Measurements from ENCODE around the gene ELN.

Gene ELN

DNA sequence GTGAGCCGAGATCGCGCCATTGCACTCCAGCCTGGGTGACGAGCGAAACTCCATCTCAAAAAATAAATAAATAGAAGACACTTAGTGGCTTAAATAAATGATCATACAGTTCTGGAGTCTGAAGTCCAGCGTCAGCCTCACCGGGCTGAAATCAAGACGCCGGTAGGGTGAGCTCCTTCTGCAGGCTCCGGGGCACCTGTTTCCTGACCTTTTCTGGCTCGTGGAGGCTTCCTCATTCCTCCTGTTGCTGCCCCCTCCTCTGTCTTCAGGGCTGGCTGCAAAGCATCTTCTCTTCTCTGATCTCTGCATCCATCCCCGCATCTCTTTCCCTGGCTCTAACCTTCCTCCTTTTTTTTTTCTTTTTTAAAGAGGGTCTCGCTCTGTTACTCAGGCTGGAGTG is 88.4 kb downstream of the ELN start:
- H3K36me3 ChIP-seq (replicated peaks) = peaks cover 52% of the 10 kb centered on the region

More for the DNA sequence above, 88.4 kb downstream of the ELN start:
- Histone ChIP-seq H3K4me3 (ENCODE audit: low read depth, low read length) (no peak overlapping the region), H3K27me3 (replicated peaks) (no peaks in the 10 kb centered on the region), H3K27ac (no peak overlapping the region)
- TF ChIP-seq, protein P1, sequence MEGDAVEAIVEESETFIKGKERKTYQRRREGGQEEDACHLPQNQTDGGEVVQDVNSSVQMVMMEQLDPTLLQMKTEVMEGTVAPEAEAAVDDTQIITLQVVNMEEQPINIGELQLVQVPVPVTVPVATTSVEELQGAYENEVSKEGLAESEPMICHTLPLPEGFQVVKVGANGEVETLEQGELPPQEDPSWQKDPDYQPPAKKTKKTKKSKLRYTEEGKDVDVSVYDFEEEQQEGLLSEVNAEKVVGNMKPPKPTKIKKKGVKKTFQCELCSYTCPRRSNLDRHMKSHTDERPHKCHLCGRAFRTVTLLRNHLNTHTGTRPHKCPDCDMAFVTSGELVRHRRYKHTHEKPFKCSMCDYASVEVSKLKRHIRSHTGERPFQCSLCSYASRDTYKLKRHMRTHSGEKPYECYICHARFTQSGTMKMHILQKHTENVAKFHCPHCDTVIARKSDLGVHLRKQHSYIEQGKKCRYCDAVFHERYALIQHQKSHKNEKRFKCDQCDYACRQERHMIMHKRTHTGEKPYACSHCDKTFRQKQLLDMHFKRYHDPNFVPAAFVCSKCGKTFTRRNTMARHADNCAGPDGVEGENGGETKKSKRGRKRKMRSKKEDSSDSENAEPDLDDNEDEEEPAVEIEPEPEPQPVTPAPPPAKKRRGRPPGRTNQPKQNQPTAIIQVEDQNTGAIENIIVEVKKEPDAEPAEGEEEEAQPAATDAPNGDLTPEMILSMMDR (IDR thresholded peaks at IDR 0.05; ENCODE audit: low read depth, low read length, missing control alignments) = no peak
- in situ Hi-C loops (cut with HindIII; ENCODE audit: low pct_ligation_motif_present, low sequenced_read_pairs) = no loop called here
- DNase-seq = no peak

Measured in brain microvascular endothelial cell (primary cell).